HG03108 (cell line): Measurements from ENCODE around the gene ATP8B4.

Experiments
- ATAC-seq: cut with Tn5 transposase; IDR thresholded peaks from one replicate; pipeline ENCODE4 v1.9.1; 2021; ENCODE audit warnings: moderate library complexity; ENCODE audit not compliant: unreplicated experiment

ATP8B4 gene

GRCh38 chr15:50030456-50030855, 88.6 kb downstream of the ATP8B4 start:
- ATAC-seq, result no peak

- ATAC-seq, result no peak
These were observed 90.7 kb downstream of the ATP8B4 start for GRCh38 chr15:50028326-50028725.

- ATAC-seq, result no peak
These were observed 94.8 kb downstream of the ATP8B4 start for GRCh38 chr15:50024281-50024680.

- no peak for ATAC-seq
These were observed 100.5 kb downstream of the ATP8B4 start for GRCh38 chr15:50018491-50018890.

GRCh38 chr15:50017522-50017921, 101.5 kb downstream of the ATP8B4 start:
- no peak for ATAC-seq

- ATAC-seq, result no peak
These were observed 102.1 kb downstream of the ATP8B4 start for GRCh38 chr15:50016951-50017350.

GRCh38 chr15:50012790-50013189, 106.2 kb downstream of the ATP8B4 start:
- no peak for ATAC-seq

GRCh38 chr15:50009634-50010033, 109.4 kb downstream of the ATP8B4 start:
- no peak for ATAC-seq

GRCh38 chr15:50003786-50004334, 115.2 kb downstream of the ATP8B4 start:
- ATAC-seq, result peak; percentile 98

- ATAC-seq, result no peak
These were observed 127.4 kb downstream of the ATP8B4 start for GRCh38 chr15:49991587-49991986.

- ATAC-seq, result no peak
These were observed 128.0 kb downstream of the ATP8B4 start for GRCh38 chr15:49990835-49991545.

- ATAC-seq, result no peak
These were observed 129.5 kb downstream of the ATP8B4 start for GRCh38 chr15:49989498-49989897.

GRCh38 chr15:49988766-49989165, 130.3 kb downstream of the ATP8B4 start:
- ATAC-seq, result no peak

- ATAC-seq, result no peak
These were observed 131.1 kb downstream of the ATP8B4 start for GRCh38 chr15:49987896-49988295.

GRCh38 chr15:49987198-49987785, 131.7 kb downstream of the ATP8B4 start:
- ATAC-seq, result no peak

GRCh38 chr15:49986326-49986725, 132.7 kb downstream of the ATP8B4 start:
- no peak for ATAC-seq

- ATAC-seq, result no peak
These were observed 133.6 kb downstream of the ATP8B4 start for GRCh38 chr15:49985463-49985862.

GRCh38 chr15:49984436-49984835, 134.6 kb downstream of the ATP8B4 start:
- no peak for ATAC-seq

- ATAC-seq, result no peak
These were observed 136.4 kb downstream of the ATP8B4 start for GRCh38 chr15:49982584-49982983.

GRCh38 chr15:49979705-49980382, 139.2 kb downstream of the ATP8B4 start:
- ATAC-seq, result no peak

- no peak for ATAC-seq
These were observed 140.9 kb downstream of the ATP8B4 start for GRCh38 chr15:49978121-49978520.

- ATAC-seq, result no peak
These were observed 141.7 kb downstream of the ATP8B4 start for GRCh38 chr15:49977306-49977705.
